Putamen (tissue), 1 donor: ENCODE results near the gene RBL2.
"Not testable (repeated sequence)": the region's sequence is repeated elsewhere in the genome, so short reads cannot be mapped to it uniquely, and the experiment has no call there.

ENCODE experiments used
- DNase-seq: peaks from one replicate; pipeline ENCODE4 v3.0.0-alpha.2; 2016; ENCODE audit warnings: low spot score

Gene RBL2, protein sequence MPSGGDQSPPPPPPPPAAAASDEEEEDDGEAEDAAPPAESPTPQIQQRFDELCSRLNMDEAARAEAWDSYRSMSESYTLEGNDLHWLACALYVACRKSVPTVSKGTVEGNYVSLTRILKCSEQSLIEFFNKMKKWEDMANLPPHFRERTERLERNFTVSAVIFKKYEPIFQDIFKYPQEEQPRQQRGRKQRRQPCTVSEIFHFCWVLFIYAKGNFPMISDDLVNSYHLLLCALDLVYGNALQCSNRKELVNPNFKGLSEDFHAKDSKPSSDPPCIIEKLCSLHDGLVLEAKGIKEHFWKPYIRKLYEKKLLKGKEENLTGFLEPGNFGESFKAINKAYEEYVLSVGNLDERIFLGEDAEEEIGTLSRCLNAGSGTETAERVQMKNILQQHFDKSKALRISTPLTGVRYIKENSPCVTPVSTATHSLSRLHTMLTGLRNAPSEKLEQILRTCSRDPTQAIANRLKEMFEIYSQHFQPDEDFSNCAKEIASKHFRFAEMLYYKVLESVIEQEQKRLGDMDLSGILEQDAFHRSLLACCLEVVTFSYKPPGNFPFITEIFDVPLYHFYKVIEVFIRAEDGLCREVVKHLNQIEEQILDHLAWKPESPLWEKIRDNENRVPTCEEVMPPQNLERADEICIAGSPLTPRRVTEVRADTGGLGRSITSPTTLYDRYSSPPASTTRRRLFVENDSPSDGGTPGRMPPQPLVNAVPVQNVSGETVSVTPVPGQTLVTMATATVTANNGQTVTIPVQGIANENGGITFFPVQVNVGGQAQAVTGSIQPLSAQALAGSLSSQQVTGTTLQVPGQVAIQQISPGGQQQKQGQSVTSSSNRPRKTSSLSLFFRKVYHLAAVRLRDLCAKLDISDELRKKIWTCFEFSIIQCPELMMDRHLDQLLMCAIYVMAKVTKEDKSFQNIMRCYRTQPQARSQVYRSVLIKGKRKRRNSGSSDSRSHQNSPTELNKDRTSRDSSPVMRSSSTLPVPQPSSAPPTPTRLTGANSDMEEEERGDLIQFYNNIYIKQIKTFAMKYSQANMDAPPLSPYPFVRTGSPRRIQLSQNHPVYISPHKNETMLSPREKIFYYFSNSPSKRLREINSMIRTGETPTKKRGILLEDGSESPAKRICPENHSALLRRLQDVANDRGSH

DNA sequence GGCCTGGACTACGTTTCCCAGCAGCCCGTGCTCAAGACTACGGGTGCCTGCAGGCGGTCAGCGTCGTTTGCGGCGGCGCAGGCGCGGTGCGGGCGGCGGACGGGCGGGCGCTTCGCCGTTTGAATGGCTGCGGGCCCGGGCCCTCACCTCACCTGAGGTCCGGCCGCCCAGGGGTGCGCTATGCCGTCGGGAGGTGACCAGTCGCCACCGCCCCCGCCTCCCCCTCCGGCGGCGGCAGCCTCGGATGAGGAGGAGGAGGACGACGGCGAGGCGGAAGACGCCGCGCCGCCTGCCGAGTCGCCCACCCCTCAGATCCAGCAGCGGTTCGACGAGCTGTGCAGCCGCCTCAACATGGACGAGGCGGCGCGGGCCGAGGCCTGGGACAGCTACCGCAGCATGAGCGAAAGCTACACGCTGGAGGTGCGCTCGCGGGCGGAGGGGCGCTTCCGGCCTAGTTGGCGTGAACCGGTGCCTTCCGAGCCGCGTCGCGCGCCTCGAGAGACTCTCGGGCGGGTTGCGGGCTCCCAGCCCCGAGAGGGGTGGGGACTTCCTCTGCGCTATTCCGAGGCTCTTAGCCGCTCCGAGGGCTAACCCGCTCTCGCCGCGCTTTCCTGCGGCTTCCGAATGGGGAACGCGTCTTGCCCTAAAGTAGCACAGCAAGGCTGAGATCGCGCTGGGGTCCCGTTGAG lies at the start of gene RBL2:
Gene RBL2 (plus strand): TSS at position 95 of the 689 bp plus-strand sequence. CDS start 86 bp downstream, at position 181.
- DNase-seq = peak; percentile 84

DNA sequence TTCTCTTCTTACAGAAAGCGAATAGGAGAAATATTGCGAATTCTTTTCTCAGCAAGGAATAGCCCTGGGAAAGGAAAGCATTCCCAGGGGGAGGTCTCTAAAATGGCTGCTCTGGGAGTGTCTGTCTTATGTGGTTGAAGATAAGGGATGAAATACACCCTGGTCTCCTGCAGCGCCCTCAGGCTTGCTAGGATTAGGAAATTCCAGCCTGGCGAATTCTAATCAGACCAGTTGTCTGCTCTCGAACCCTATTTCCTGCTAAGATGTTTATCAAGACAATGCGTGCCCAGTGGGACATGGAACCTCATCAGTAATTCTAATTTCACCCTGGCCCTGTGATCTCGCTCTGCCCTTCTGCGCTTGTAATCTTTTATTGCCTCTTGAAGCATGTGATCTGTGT lies 49.7 kb upstream of the RBL2 start:
- not testable (repeated sequence) for DNase-seq

DNA sequence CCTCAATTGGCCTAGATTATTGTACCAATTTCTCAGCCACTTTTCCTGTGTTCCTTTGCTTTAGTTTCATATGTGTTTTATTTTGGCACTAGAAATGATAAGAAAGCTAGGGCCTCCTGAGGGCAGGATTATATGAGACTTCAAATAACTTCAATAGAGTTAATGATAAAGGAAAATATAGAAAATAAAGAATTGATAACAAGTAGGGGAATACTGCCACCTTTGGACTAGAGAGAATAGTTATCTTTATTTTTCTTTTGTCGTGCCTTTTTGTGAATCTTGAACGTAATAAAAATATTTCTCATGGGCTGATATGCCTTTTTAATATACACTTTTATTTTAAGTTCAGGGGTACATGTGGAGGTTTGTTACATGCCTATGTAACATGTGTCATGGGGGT lies 29.3 kb upstream of the RBL2 start:
- DNase-seq = no peak

DNA sequence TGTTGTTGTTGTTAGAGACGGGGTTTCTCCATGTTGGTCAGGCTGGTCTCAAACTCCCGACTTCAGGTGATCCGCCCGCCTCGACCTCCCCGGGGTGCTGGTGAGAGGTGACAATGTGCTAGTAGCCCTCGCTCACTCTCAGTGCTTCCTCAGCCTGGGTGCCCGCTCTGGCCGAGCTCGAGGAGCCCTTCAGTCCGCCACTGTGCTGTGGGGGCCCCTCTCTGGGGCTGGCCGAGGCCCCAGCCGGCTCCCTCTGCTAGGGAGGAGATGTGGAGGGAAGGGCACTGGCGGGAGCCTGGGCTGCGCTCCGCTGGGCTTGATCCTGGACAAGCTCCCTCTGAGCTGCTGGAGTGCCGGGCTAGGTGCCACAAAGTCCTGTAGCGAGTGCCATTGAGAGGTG lies 21.7 kb upstream of the RBL2 start:
- no peak for DNase-seq

DNA sequence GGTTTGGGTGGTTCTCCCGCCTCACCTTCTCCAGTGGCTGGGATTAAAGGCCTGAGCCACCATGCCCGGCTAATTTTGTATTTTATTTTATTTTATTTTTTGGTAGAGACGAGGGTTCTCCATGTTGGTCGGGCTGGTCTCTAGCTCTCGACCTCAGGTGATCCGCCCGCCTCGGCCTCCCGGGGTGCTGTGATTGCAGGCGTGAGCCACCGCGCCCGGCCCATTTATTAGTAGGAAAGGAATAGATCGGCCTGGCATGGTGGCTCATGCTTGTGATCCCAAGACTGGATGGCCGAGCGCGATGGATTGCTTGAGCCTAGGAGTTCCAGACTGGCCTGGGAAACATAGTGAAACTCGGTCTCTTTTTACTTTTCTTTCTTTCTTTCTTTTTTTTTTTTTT lies 20.4 kb upstream of the RBL2 start:
- no peak for DNase-seq

DNA sequence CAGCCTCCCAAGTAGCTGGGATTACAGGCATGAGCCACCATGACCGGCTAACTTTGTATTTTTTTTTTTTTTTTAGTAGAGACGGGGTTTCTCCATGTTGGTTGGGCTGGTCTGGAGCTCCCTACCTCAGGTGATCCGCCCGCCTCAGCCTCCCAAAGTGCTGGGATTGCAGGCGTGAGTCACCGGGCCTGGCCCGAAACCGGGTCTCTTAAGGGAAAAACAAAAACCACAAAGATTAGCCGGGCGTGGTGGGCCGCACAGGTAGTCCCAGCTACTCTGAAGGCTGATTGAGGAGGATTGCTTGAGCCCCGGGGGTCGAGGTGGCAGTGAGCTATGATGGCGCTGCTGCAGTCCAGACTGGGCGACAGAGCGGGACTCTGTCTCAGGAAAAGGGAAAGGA lies 19.9 kb upstream of the RBL2 start:
- no peak for DNase-seq

DNA sequence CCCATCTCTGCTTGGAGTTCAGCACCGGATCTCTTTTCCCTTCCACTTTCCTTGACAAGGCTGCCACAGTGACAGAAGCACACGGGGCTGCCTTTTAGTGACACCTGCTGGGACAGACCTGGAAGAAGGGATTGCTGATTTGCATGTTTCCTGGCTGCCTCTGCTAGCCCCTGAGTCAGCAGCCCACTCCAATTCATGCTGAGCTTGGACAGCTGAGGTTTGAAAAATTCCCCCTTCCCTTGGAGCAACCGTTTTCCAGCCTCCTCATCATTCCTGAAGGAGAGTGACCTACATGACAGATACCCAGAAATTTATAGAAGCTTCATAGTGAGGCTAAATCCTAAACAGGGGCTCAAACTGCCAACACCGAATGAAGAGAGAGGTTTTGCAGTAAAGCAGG lies 18.8 kb upstream of the RBL2 start:
- no peak for DNase-seq

DNA sequence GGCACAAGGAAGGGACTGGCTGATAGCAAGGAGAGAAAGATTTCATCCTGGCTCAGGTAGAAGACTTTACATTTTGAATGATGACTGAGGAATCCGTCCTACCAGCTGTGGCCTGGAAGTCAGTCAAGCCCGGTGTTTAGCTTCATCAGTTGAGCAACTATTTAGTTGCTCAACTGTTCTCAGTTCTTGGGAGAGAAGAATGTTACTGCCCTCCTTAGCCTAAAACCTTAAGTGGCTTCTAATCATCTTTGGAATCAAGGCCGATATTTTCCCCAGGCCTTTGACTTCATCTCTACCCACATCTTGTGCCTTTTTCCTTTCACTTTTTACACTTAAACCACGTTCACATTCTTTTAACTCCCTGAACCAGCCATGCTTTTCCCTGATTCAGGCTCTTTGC lies 17.3 kb upstream of the RBL2 start:
- DNase-seq = no peak

DNA sequence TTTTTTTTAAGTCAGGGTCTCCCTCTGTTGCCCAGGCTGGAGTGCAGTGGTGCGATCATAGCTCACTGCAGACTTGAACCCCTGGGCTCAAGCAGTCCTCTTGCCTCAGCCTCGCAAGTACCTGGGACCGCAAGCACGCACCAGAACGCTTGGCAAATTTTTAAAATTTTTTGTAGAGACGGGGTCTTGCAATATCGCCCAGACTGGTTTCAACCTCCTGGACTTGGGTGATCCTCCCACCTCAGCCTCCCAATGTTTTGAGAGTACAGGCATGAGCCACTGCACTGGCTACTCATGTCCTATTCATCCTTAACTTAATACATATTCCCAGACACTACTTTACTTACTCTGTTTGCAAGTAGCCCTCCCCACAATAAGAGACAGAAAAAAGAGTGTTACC lies 16.3 kb upstream of the RBL2 start:
- DNase-seq = no peak

DNA sequence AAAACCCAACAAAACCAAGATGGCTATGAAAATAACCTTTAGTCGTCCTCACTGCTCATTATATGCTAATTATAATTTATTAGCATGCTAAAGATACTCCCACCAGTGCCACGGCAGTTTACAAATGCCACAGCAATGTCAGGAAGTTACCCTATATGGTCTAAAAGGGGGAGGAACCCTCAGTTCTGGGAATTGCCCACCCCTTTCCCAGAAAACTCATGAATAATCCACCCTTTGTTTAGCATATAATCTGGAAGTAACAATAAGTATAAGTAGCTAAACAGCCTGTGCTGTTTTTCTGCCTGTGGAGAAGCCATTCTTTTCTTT lies 14.9 kb upstream of the RBL2 start:
- DNase-seq = not testable (repeated sequence)

DNA sequence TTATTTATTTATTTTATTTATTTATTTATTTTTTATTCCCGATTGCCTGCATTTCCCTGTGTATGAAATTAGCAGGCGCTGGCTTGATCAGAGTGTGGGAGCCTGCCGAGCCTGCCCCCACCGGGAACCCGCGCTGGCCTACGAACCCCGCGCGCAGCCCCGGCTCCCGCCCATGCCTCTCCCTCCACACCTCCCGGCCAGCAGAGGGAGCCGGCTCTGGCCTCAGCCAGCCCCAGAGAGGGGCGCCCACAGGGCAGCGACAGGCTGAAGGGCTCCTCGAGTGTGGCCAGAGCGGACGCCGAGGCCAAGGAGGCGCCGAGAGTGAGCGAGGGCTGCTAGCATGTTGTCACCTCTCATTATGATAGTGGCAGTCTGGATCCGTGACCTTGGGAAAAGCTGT lies 13.0 kb upstream of the RBL2 start:
- no peak for DNase-seq

DNA sequence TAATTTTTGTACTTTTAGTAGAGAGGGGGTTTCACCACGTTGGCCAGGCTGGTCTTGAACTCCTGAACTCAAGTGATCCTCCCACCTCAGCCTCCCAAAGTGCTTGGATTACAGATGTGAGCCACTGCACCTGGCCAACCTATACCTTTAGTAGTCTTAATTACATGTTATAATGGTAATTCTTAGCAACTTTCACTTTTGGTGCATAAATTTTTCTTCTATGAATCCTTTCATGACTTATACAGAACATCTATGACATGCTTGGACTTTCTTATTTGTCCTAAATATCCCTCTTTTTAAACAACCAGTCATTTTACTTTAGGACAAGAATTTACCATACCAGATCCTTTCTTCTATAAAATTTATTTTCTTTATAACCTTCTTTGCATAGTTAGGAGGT lies 10.3 kb upstream of the RBL2 start:
- DNase-seq = not testable (repeated sequence)

DNA sequence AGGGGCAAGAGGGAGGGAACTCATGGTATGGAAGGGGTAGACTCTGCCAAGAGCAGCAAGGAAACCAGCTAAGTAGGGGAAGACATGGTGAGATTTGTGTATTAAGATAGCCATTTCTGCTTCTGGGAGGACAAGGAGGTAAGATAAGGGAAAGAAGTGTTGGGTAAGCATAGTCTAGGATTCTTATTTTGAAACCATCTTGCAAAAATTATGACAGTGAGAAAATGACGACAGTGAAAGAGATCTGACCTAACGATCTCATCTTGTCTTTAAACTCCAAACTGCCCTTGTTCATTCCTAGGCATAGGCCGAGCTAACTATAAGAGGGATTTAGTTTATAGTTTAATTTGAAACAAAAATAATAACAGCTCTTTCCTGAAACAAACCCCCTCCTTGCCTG lies 5.6 kb upstream of the RBL2 start:
- DNase-seq = no peak

DNA sequence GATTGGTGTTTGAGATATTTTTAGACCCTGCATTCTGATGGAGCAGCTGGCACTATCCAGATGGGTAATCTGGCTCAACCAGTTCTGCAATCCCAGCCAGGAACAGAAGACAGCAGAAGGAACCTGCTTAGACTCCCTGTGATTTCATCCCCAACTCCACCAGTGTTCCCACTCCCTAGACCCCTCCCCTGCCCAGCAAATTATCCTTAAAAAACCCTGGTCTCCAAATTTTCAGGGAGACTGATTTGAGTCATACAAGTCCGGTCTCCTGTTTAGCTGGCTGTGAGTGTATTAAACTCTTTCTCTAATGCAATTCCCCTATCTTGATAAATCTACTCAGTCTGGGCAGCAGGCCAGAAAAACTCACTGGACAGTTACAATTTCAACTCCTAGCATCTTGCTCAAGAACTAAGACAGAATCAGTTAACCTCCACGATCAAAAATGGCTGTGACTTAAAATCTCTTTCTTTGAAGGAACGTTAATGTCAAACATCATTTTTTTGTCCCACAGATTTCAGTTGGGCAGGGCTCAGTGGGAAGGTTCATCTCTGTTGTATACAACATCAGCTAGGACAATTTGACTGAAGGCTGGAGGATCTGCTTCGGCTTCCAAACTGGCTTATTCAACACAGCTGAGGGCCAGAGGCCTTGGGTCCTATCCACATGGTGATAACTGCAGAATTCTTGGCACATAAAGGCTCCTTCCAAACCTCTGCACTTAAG lies 4.9 kb upstream of the RBL2 start:
- DNase-seq = no peak

DNA sequence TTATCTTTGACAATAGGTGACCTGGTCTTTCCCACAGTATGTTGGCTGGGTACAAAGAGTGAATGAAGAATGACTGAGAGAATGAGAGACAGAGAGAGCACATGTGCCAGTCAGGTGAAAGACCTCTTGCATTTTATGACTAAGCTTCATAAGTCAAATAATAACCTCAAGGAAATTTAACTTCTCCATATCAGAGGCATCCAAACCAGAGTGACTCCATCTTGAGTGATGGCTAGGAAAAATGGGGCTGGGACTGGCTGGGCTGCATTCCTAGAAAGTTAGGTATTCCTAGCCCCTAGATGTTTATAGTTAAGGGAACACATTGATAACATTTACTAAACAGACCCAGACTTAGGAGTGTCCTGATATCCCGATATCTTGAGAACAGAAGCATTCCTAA lies 3.9 kb upstream of the RBL2 start:
- no peak for DNase-seq

DNA sequence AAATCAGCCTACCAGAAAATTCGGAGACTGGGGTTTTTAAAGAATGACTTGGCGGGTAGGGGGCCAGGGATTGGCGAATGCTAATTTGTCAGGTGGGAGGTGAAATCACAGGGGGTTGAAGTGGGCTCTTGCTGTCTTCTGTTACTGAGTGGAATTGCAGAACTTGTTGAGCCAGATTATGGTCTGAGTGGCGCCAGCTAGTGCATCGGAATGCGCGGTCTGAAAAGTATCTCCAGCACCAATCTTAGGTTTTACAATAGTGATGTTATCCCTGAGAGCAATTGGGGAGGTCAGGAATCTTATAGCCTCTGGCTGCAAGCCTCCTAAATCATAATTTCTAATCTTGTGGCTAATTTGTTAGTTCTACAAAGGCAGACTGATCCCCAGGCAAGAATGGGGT lies 762 bp upstream of the RBL2 start:
- no peak for DNase-seq

DNA sequence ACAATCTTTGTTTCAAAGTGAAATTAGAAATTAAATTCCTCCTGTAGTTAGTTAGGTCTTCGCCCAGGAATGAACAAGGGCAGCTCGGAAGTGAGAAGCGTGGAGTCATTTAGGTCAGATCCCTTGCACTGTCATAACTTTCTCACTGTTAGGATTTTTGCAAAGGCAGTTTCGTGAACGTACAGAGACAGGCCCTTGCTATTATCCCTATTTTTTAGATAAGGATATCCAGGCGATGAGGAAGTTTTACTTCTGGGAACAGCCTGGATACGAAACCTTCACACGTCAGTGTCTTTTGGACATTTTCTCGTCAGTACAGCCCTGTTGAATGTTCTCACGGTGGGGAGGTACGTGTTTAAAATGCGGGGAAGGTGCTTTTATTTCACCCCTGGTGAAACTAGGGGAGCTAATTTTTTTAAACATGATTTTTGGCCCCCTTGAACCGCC lies 318 bp upstream of the RBL2 start:
- DNase-seq = no peak

DNA sequence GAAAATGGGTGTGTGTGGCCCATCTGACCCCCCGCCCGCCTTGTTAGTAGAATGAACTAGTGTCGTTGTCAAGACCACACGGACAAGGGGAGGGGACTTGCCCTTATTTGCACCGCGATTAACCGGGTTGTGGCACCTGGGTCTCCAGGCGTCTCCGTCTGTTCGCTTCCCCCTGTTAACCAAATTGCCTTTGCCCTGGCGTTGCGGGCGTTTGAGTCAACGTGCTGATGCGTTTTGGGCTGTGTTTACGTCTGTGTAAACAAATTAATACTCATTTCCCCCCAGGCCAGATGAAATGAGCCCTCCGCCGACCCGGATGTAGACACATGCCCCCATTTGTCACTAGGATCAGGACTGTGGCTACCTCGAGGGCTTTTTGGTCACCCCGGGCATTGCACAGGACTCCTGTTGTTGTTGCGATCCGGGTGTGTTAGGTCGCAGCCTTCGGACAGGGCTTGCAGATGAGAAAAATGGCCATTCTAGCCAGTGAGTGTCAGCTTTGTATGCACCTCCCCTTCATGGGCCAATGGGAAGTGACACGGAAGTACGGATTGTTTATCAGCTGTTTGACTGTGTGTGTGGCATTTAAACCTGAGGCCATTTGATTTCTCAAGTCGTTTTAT lies 906 bp downstream of the RBL2 start:
- peak; percentile 85 for DNase-seq

DNA sequence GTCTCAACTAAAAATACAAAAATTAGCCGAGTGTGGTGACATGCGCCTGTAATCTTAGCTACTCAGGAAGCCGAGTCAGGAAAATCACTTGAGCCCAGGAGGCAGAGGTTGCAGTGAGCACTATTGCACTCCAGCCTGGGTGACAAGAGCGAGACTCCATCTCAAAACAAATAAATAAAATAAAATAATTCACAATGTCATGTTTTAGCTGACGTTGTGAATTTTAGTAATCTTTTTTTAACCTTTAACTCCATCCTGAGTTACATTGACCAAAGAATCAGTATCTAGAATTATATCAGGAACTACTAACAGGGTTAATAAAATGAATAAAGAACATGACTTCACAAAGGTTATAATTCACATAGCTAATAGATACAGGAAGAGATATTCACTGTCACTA lies 5.9 kb downstream of the RBL2 start:
- no peak for DNase-seq

DNA sequence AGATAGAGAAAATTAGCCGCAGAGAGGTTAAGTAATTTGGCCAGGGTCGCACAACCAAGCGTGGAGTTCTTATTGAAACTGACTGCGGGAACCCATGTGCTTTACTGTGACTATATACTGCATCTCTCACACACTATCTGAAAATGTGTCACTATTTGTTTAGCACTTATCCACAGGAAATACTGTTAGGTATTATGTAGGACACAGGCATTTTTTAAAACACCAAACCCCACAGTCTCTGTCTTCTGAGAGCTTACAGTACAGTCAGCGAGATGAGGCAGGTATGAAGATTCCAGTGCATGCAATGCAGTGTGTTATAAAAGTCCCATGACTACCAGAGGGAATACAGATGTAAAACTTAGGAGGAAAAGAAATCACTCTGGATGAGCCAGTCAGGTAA lies 11.3 kb downstream of the RBL2 start:
- DNase-seq = no peak

DNA sequence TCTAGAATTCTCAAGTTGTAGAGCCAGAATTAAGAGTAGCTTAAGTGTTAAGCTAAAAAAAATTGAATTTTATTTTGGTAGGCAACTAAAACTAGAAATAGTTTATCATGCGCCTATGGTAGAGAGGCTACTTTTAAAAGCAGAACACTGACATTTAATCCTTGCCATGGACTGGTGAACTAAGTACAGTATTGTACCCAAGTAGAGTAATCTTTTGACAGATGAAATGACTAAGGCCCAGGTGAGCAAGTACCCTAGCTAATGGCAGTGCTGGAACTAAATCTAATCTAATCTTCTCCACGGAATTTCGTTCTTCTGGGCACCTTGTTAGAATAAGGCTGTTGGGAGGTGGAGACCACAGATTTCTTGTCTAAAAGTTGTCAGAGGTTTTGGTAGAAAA lies 11.8 kb downstream of the RBL2 start:
- DNase-seq = no peak
